ENCODE measurements around the gene HSD3B2.

The HSD3B2 gene

DNA sequence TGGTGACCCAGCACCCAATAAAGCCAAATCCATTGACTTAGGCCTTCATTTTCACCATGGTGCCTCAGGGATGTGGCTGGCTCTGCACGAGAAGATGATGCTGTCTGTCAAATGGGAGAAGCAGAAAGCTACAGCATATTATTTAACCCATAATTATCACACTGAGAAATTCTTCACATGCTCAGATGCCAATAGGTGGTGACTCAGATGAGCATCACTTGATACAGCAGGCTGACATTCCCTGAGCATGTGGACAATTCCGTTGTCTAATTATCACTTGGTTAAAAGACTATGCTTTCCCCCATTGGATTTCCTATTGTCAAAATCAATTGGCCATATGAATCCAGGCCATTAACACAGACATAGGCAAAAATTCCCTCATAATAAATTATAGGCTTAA lies 48.0 kb downstream of the HSD3B2 start:
- no peak for DNase-seq (ENCODE audit: low read depth)

DNA sequence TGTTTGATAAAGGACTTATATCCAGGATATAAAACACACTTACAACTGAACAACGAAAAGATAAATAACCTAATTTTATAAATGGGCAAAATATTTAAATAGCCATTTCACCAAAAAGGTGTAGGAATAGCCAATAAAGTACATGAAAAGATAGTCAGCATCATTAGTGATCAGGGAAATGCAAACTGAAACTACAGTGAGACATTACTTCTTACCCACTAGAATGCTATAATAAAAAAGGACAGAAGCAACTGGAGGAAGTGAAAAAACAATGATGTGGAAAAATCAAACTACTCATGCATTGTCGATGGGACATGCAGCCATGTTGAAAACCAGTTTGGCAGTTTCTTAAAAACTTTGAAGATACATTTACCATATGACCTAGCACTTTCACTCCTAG lies 48.6 kb downstream of the HSD3B2 start:
- DNase-seq (ENCODE audit: low read depth): no peak

DNA sequence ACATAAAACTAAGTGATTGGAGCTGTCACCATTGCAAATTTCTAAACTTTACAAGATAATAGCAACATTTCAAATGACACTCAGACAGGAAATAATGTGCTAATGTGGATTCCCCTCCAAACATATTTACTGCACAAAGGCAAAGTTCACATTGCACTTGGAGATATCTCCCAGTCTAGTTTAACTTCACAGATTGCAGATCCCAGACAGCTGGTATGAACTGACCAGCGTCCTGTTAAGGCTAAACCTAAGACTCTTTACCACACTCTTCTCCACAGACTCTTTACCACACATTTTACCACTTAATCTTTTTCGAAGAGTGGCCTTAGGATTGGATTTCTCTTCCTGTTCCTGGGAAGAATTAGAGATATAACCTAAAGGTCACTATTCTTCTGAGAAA lies 51.5 kb downstream of the HSD3B2 start:
- no peak for DNase-seq (ENCODE audit: low read depth)

GRCh38 chr1:119467219-119467618 lies 52.3 kb downstream of the HSD3B2 start:
- DNase-seq (ENCODE audit: low read depth): no peak

DNA sequence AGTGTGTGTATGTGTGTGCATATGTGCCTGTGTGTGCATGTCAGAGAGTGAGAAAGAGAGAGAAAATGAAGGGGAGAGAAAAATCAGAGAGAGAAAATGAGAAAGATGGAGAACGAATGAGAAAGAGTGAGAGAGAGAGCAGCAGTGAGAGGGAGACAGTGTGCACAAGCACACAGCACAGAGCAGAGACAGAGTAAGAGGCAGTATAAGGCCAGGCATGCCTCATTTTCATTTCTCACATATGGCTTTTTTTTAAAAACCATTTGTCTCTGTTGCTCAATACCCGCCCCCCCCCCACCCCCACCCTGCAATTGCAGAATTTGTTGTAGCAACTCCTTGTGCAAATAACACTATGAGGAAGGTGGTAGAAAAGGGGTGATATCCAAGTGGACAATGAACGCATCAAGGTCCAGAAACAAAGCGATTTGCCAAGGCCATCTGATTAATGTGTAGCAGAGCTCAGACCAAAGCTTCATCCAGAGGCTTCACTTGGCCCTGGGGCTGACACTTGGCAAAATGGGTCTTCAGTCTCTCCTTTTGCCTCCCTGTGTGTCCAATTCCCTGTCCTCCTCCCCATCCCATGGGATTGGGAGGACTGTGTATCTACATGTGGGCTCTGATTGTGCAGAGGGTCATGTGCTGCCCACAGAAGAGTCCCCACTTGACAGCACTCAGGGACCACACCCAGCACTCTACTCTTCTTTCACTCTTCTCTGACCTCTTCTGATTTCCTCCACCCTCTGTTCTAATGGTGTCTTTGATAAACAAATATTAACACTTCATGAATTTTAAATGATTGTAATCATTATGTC lies 53.1 kb downstream of the HSD3B2 start:
- DNase-seq (ENCODE audit: low read depth): no peak

GRCh38 chr1:119469741-119470140 lies 54.8 kb downstream of the HSD3B2 start:
- DNase-seq (ENCODE audit: low read depth): no peak

- DNase-seq (ENCODE audit: low read depth): no peak
These were observed 55.4 kb downstream of the HSD3B2 start for GRCh38 chr1:119470377-119470776.

DNA sequence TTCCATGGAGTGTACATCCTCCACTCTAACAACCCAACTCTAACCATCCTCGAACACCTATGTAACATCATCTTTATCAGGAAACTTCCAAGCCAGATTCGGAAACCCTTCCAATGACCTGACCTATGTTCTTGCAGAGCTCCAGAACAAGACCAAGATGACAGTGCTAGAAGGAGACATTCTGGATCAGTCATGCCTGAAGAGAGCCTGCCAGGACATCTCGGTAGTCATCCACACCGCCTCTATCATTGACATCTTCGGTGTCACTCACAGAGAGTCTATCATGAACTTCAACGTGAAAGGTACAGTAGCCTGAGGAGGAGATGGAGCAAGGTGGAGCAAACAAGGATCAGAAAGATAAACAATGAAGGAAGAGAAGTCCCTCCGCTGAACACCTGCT lies 56.0 kb downstream of the HSD3B2 start:
- DNase-seq (ENCODE audit: low read depth): no peak

- DNase-seq (ENCODE audit: low read depth): no peak
These were observed 56.6 kb downstream of the HSD3B2 start for GRCh38 chr1:119471566-119471965.

DNA sequence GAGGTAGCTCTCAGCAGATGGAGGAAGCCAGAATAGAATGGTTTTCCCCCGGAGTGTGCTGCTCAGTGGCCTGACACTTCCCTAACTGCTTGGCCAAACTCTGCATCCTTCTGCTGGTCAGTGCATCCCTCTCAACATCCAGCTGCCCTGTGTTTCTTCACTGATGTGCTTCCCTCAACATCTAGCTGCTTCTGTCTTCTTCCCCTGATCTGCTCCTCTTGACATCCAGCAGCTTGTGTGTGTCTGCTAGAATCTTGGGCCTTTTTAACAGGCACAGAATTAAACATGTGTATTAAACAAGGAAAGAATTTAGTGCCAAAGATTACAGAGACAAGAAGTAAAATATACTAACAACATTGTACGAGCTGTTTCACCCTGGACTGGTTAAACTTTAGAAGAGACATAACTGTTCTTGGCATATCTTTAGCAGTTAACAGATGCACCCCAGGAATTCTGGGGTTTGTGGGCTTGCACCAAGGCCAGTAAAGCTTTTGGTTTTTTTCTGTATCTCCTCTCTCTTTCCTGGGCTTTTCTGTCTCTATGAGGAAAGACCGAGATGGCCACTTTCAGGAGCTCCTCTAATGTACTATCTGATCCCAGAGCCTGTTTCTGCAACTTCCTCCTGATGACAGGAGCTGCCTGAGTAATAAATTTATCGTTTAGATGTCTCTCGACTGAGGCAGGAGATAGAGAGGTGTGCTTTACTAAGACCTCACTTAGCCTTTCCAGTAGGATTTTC lies 57.3 kb downstream of the HSD3B2 start:
- DNase-seq (ENCODE audit: low read depth): no peak

Measured in HS-27A (cell line).